PC-3 (cell line): ENCODE measurements around the gene IL18BP. TPM values are rescaled to one million over a fixed set of nuclear protein-coding genes. Genes with fewer than 3 reads are reported as not detected.

Experiments used
- ATAC-seq: fragments of 200-7000 bp; cut with Tn5 transposase; 2 replicates; pipeline ENCODE4 v1.9.1; 2020; ENCODE audit warnings: mild to moderate bottlenecking, moderate library complexity
- Bru-seq: library from RNA; stranded (reverse); fragments of 400-500 nt; gene quantifications from one replicate; lab custom pipeline; 2021; lab: Mats Ljungman, UMichigan
- BruChase-seq, 2 experiments: library from RNA; stranded (reverse); fragments of 400-500 nt; gene quantifications; one replicate each; lab custom pipeline; 2021; lab: Mats Ljungman, UMichigan
- BruUV-seq: library from RNA; stranded (reverse); fragments of 400-500 nt; replicated peaks from 2 replicates; lab custom pipeline; 2021; lab: Mats Ljungman, UMichigan
- CTCF ChIA-PET: fragments of 300-600 bp; sonication (Branson Sonifier 250); formaldehyde crosslinking; loops from one replicate; lab custom pipeline; 2022; ENCODE audit warnings: antibody characterized with exemption; lab: Charles Lee
- POLR2A ChIA-PET: fragments of 300-600 bp; sonication (Branson Sonifier 250); formaldehyde crosslinking; loops from one replicate; lab custom pipeline; 2022; ENCODE audit warnings: antibody characterized with exemption; ENCODE audit not compliant: unreplicated experiment; lab: Charles Lee
- DNase-seq: peaks from one replicate; pipeline ENCODE4 v3.0.0-alpha.2; 2015
- H2AFZ ChIP-seq: fragments of 300-600 bp; sonication (generic); 2 replicates; pipeline ENCODE4 v1.6.0; 2016; ENCODE audit warnings: antibody characterized with exemption, low read length
- H3F3A ChIP-seq: fragments of 300-600 bp; sonication (generic); one replicate; pipeline ENCODE4 v1.6.0; 2017; ENCODE audit warnings: antibody characterized with exemption, low read length, control low read depth, mild to moderate bottlenecking; ENCODE audit not compliant: unreplicated experiment
- H3K27ac ChIP-seq: fragments of 300-600 bp; sonication (generic); 2 replicates; pipeline ENCODE4 v1.5.1; 2016; ENCODE audit warnings: mild to moderate bottlenecking, low read length
- H3K27me3 ChIP-seq: fragments of 300-600 bp; sonication (generic); 2 replicates; pipeline ENCODE4 v1.6.1; 2016; ENCODE audit warnings: low read length, mixed read lengths
- H3K36me3 ChIP-seq: fragments of 300-600 bp; sonication (generic); 2 replicates; pipeline ENCODE4 v1.6.1; 2016; ENCODE audit warnings: low read depth, mixed run types, low read length, mixed read lengths
- H3K4me1 ChIP-seq: fragments of 300-600 bp; sonication (generic); 2 replicates; pipeline ENCODE4 v1.5.1; 2016; ENCODE audit warnings: low read length; ENCODE audit not compliant: insufficient read depth
- H3K4me2 ChIP-seq: fragments of 300-600 bp; sonication (generic); 2 replicates; pipeline ENCODE4 v1.6.0; 2016; ENCODE audit warnings: low read length
- H3K4me3 ChIP-seq: fragments of 300-600 bp; sonication (generic); 2 replicates; pipeline ENCODE4 v1.5.1; 2016; ENCODE audit warnings: mild to moderate bottlenecking, low read length, mixed read lengths
- H3K79me2 ChIP-seq: fragments of 300-600 bp; sonication (generic); 2 replicates; pipeline ENCODE4 v1.6.1; 2017; ENCODE audit warnings: low read length, mixed read lengths
- H3K9ac ChIP-seq: fragments of 300-600 bp; sonication (generic); 2 replicates; pipeline ENCODE4 v1.6.0; 2016; ENCODE audit warnings: mild to moderate bottlenecking, low read length
- H3K9me2 ChIP-seq: fragments of 300-600 bp; sonication (generic); replicated peaks from 2 replicates; pipeline ENCODE4 v1.6.1; 2016; ENCODE audit warnings: mixed run types, low read length, mixed read lengths
- H3K9me3 ChIP-seq: fragments of 300-600 bp; sonication (generic); 2 replicates; pipeline ENCODE4 v1.6.1; 2016; ENCODE audit warnings: low read length, mixed read lengths
- H4K20me1 ChIP-seq: fragments of 300-600 bp; sonication (generic); 2 replicates; pipeline ENCODE4 v1.6.1; 2016; ENCODE audit warnings: low read length, mixed read lengths
- EZH2 ChIP-seq: fragments of 300-600 bp; sonication (generic); IDR thresholded peaks from one replicate; pipeline ENCODE4 v1.6.1; 2017; ENCODE audit warnings: antibody characterized with exemption, mild to moderate bottlenecking, low read length; ENCODE audit not compliant: unreplicated experiment
- EZH2phosphoT487 ChIP-seq: fragments of 300-600 bp; sonication (generic); IDR thresholded peaks from 2 replicates; pipeline ENCODE4 v1.6.1; 2018; ENCODE audit warnings: mild to moderate bottlenecking, antibody characterized with exemption, low read length, borderline replicate concordance
- intact Hi-C: fragments of 100-400 bp; cut with micrococcal nuclease; formaldehyde crosslinking; loops from 2 replicates; pipeline ENCODE4 v1.9.0; 2023
- long read RNA-seq: library from polyadenylated mRNA; unstranded; transcript quantifications from one replicate; pipeline ENCODE4 v2.0.0, GENCODE V29; 2021; ENCODE audit not compliant: unreplicated experiment
- total RNA-seq: library from RNA; depleted of rRNA; stranded (reverse); fragments of >200 nt; gene quantifications from 2 replicates; pipeline ENCODE4 v1.2.3, GENCODE V29; 2014; rRNA removed
- TF ChIP-seq, protein P1 (sequence below): fragments of 300-600 bp; sonication (generic); conservative IDR thresholded peaks from 2 replicates; pipeline ENCODE4 v1.5.1; 2017; ENCODE audit warnings: antibody characterized with exemption, low read depth, mild to moderate bottlenecking, low read length

Gene IL18BP
- total RNA-seq (6.5 and 7.2 TPM in 2 replicates), Bru-seq, nascent RNA (percentile 80 among the genes with signal in this experiment), BruChase-seq, experiment 1, labeled RNA remaining after a 6-hour chase (percentile 89 among the genes with signal in this experiment), BruChase-seq, experiment 2, labeled RNA remaining after a 2-hour chase (percentile 92 among the genes with signal in this experiment)
- long read RNA-seq, full-length matches to known transcripts, result 4 of 5 reads
- long read RNA-seq, partial matches to known transcripts, result 0 of 5 reads
- long read RNA-seq, other reads (novel, unspliced or antisense), result 1 of 5 reads

DNA sequence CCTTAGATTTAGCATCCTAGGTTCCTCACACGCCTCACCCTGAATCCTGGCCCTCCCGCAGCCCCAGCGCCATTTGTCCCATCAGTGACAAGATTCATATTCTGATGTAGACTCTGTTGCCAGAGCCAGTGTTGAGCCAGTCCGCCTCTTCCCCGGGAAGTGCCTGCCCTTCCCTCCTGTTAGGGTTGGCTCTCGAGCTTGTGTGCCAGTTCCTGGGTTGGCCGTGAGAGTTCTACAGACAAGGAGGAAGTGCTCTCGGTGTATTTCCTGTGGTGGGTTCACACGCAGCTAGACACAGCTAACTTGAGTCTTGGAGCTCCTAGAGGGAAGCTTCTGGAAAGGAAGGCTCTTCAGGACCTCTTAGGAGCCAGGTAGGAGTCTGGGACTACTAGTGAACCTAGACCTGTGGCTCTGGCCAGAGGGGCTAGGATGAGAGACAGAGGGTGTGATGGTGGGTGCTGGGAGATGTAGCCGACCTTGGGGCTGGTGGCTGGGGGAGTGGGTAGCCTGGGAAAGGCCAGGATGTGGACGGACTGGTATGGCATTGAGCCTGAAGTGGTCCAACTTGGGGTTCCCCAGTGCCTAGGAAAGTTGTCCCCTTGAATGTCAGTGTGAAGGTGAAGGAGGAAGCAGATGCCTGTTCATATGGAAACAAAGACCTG, at the start of gene IL18BP:
Gene IL18BP (plus strand): TSS at position 261 of the 662 bp plus-strand sequence. CDS start 1,076 bp downstream, outside the sequence.
- no peaks in the 10 kb centered on the region for H3K9me3 ChIP-seq
- ChIA-PET POLR2A (no interaction called here), CTCF (no interaction called here)
- H3K36me3 ChIP-seq, result peaks cover 18% of the 10 kb centered on the region; the same call in 1 of the 2 replicates
- BruUV-seq, result no TSS peak
- H3F3A ChIP-seq, result no peaks in the 10 kb centered on the region
- H3K4me2 ChIP-seq, result no peak within 1 kb of the TSS
- no peaks in the 10 kb centered on the region for H3K4me1 ChIP-seq
- no peak for TF ChIP-seq EZH2
- TF ChIP-seq EZH2phosphoT487, result no peak
- TF ChIP-seq, protein P1, sequence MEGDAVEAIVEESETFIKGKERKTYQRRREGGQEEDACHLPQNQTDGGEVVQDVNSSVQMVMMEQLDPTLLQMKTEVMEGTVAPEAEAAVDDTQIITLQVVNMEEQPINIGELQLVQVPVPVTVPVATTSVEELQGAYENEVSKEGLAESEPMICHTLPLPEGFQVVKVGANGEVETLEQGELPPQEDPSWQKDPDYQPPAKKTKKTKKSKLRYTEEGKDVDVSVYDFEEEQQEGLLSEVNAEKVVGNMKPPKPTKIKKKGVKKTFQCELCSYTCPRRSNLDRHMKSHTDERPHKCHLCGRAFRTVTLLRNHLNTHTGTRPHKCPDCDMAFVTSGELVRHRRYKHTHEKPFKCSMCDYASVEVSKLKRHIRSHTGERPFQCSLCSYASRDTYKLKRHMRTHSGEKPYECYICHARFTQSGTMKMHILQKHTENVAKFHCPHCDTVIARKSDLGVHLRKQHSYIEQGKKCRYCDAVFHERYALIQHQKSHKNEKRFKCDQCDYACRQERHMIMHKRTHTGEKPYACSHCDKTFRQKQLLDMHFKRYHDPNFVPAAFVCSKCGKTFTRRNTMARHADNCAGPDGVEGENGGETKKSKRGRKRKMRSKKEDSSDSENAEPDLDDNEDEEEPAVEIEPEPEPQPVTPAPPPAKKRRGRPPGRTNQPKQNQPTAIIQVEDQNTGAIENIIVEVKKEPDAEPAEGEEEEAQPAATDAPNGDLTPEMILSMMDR, result no peak
- ATAC-seq, result no peak
- DNase-seq, result no peak
- H3K27me3 ChIP-seq, result no peaks in the 10 kb centered on the region
- no peaks in the 10 kb centered on the region for H3K79me2 ChIP-seq
- H3K9me2 ChIP-seq, result no peaks in the 10 kb centered on the region
- no peak within 1 kb of the TSS for H2AFZ ChIP-seq
- no peak within 1 kb of the TSS for H3K9ac ChIP-seq
- H4K20me1 ChIP-seq, result no peaks in the 10 kb centered on the region
- intact Hi-C loops, result no loop called here
- H3K27ac ChIP-seq, result no peak within 1 kb of the TSS
- H3K4me3 ChIP-seq, result no peak within 1 kb of the TSS

DNA sequence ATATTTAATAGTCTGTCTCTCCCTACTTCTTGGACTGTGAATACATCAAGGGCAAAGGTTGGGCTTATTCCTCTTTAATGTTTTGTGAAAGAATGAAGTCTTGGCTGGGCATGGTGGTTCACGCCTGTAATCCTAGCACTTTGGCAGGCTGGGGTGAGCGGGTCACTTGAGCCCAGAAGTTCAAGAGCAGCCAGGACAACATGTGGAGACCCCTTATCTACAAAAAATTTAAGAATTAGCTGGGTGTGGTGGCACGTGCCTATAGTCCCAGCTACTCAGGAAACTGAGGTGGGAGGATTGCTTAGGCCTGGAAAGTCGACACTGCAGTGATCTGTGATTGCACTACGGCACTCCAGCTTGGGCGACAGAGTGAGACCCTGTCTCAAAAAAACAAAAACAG, 49.7 kb upstream of the IL18BP start:
- Histone ChIP-seq H3K4me1 (peaks cover 41% of the 10 kb centered on the region), H3K79me2 (peaks cover 82% of the 10 kb centered on the region), H3K4me3 (no peak overlapping the region), H3K4me2 (no peak overlapping the region), H3F3A (peaks cover 11% of the 10 kb centered on the region), H3K9me2 (no peaks in the 10 kb centered on the region), H3K9ac (no peak overlapping the region), H3K36me3 (no peaks in the 10 kb centered on the region), H4K20me1 (no peaks in the 10 kb centered on the region), H2AFZ (no peak overlapping the region), H3K9me3 (no peaks in the 10 kb centered on the region), H3K27ac (no peak overlapping the region), H3K27me3 (no peaks in the 10 kb centered on the region)
- no TSS peak for BruUV-seq
- no peak for ATAC-seq
- DNase-seq, result no peak
- TF ChIP-seq, protein P1, result no peak
- POLR2A ChIA-PET, result no interaction called here
- intact Hi-C loops, result no loop called here
- CTCF ChIA-PET, result interaction anchor here (0.6 kb wide), 1 partner anchor 341 kb away, joined by 3 read pairs; no protein-coding TSS in a partner anchor
